Adrenal gland (tissue), 5 donors: Measurements from ENCODE around the gene PNPLA3.

Source experiments
- POLR2A ChIP-seq, 2 donors: fragments of 450-650 bp; IDR thresholded peaks; one replicate each; pipeline ENCODE4 v1.6.1; 2017; ENCODE audit warnings: antibody characterized with exemption in 2 of 2, mild to moderate bottlenecking in 2 of 2, moderate library complexity in 1 of 2
- TF ChIP-seq, protein P1 (sequence below), 6 experiments: fragments of 450-650 bp in 4 of 6; fragments of 200-600 bp in 2 of 6; sonication (generic) in 1 of 6; IDR thresholded peaks; 1 replicate in 5 of 6; 2 replicates in 1 of 6; pipeline versions ENCODE4 v1.5.1 to v1.8.0; 2016 to 2021; ENCODE audit warnings: antibody characterized with exemption in 6 of 6, mild to moderate bottlenecking in 2 of 6, moderate library complexity in 1 of 6
- donor health status: DM: no; HTN: no; CAD: no.

- TF ChIP-seq, protein P1, sequence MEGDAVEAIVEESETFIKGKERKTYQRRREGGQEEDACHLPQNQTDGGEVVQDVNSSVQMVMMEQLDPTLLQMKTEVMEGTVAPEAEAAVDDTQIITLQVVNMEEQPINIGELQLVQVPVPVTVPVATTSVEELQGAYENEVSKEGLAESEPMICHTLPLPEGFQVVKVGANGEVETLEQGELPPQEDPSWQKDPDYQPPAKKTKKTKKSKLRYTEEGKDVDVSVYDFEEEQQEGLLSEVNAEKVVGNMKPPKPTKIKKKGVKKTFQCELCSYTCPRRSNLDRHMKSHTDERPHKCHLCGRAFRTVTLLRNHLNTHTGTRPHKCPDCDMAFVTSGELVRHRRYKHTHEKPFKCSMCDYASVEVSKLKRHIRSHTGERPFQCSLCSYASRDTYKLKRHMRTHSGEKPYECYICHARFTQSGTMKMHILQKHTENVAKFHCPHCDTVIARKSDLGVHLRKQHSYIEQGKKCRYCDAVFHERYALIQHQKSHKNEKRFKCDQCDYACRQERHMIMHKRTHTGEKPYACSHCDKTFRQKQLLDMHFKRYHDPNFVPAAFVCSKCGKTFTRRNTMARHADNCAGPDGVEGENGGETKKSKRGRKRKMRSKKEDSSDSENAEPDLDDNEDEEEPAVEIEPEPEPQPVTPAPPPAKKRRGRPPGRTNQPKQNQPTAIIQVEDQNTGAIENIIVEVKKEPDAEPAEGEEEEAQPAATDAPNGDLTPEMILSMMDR (IDR thresholded peaks at IDR 0.05): no peak
- TF ChIP-seq POLR2A (IDR thresholded peaks at IDR 0.05): no peak
Observed at GRCh38 chr22:43878831-43879550, 44.6 kb upstream of the PNPLA3 start.
